ENCODE results near the gene NSMF.
A peak's percentile ranks its signal among the peaks of the same experiment; 100 is the strongest.

NSMF gene

DNA sequence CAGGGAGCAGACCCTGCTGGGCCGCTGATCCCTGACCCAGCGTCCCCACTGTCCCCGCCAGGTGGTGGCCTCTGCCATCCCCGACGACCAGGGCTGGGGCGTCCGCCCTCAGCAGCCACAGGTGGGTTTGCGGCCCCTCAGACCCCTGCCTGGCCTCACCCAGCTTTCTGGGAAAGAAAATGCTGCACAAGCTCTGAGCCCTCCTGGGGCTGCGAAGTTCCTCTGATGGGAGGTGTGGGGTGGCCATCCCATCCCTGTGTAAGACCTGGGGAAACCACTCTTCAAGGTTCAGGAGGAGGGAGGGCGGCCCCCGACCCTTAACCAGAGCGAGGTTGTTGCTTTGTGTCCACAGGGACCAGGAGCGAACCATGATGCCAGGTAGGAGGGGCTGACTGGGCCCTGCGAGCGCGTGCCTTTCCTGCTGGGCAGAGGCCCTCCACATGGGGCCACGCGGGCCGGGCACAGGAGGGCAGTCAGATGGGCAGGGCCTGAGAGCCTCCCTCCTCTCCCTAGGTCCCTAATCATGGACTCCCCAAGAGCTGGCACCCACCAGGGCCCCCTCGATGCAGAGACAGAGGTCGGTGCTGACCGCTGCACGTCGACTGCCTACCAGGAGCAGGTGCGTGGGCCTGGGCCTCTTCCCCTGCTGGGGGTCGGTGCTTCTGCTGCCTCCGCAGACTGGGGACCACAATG lies 28.3 kb downstream of the NSMF start:
- H3K36me3 ChIP-seq (ENCODE audit: control insufficient read depth in 2 of 2, insufficient read depth in 1 of 2, low read length in 2 of 2) = no peaks in the 10 kb centered on the region; a peak in 1 of 3 replicates
- no peaks in the 10 kb centered on the region for H3K4me1 ChIP-seq (ENCODE audit: control insufficient read depth, insufficient read depth, low read length)
- no peak for TF ChIP-seq ZNF658 (tag by site-specific recombination; IDR thresholded peaks at IDR 0.05)
- TF ChIP-seq, protein P1, sequence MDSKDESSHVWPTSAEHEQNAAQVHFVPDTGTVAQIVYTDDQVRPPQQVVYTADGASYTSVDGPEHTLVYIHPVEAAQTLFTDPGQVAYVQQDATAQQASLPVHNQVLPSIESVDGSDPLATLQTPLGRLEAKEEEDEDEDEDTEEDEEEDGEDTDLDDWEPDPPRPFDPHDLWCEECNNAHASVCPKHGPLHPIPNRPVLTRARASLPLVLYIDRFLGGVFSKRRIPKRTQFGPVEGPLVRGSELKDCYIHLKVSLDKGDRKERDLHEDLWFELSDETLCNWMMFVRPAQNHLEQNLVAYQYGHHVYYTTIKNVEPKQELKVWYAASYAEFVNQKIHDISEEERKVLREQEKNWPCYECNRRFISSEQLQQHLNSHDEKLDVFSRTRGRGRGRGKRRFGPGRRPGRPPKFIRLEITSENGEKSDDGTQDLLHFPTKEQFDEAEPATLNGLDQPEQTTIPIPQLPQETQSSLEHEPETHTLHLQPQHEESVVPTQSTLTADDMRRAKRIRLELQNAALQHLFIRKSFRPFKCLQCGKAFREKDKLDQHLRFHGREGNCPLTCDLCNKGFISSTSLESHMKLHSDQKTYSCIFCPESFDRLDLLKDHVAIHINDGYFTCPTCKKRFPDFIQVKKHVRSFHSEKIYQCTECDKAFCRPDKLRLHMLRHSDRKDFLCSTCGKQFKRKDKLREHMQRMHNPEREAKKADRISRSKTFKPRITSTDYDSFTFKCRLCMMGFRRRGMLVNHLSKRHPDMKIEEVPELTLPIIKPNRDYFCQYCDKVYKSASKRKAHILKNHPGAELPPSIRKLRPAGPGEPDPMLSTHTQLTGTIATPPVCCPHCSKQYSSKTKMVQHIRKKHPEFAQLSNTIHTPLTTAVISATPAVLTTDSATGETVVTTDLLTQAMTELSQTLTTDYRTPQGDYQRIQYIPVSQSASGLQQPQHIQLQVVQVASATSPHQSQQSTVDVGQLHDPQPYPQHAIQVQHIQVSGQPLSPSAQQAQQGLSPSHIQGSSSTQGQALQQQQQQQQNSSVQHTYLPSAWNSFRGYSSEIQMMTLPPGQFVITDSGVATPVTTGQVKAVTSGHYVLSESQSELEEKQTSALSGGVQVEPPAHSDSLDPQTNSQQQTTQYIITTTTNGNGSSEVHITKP (tag by site-specific recombination; IDR thresholded peaks at IDR 0.05) = peak; percentile 67
- ChIA-PET POLR2A (interaction anchor here (1.0 kb wide), 1 partner anchor 230 kb away, joined by 3 read pairs; the partner anchor contains the start of gene TPRN), CTCF (interaction anchor here (0.6 to 2.8 kb wide), 5 partner anchors 12 to 144 kb away, joined by 3 to 13 read pairs (median 3); no protein-coding TSS in a partner anchor)
- H3K9me3 ChIP-seq (ENCODE audit: control insufficient read depth, insufficient read depth, low read depth, low read length) = no peaks in the 10 kb centered on the region
- no peak overlapping the region for H3K4me3 ChIP-seq (ENCODE audit: low read depth, low read length)
- no peak overlapping the region for H3K27ac ChIP-seq (ENCODE audit: extremely low read depth, low read depth, low read length)

DNA sequence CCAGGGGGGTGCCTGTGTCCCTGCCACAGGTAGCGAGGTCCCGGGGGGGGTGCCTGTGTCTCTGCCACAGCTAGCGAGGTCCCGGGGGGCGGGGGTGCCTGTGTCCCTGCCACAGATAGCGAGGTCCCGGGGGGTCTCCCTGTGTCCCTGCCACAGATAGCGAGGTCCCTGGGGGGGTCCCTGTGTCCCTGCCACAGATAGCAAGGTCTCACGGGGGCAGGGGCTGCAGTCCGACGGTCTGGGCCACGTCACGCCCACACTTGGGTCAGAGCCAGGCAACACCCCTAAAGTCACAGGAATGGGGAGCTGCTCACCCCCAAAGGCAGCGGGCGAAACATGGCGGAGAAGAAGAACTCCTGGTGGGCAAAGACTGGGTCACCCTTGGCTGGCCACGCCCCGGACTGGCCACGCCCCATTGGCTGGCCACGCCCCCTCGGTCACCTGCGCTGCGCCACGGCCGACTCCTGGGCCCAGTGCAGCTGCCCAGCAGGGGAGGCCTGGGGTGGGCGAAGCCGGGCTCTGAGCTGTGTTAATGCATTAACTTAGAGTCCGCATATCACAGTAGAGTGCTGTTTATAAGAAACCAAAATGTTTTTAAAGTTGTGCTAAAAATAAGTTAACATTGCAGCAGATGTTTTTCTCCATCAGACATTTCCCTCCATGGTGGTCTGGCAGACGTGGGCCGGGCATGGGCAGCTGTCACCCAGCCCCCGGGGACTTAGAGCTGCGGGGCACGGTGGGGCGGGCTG lies 29.0 kb downstream of the NSMF start:
- POLR2A ChIA-PET = interaction anchor here (1.0 kb wide), 1 partner anchor 229 kb away, joined by 3 read pairs; the partner anchor contains the start of gene TPRN
- Histone ChIP-seq H3K36me3 (ENCODE audit: control insufficient read depth in 2 of 2, insufficient read depth in 1 of 2, low read length in 2 of 2) (no peaks in the 10 kb centered on the region; a peak in 1 of 3 replicates), H3K9me3 (ENCODE audit: control insufficient read depth, insufficient read depth, low read depth, low read length) (no peaks in the 10 kb centered on the region), H3K4me3 (ENCODE audit: low read depth, low read length) (no peak overlapping the region), H3K27ac (ENCODE audit: extremely low read depth, low read depth, low read length) (no peak overlapping the region), H3K4me1 (ENCODE audit: control insufficient read depth, insufficient read depth, low read length) (no peaks in the 10 kb centered on the region)
- TF ChIP-seq KLF9 (tag by site-specific recombination; IDR thresholded peaks at IDR 0.05; ENCODE audit: low read depth) (peak; percentile 96), SP2 (tag by site-specific recombination; IDR thresholded peaks at IDR 0.05) (no peak), ZSCAN30 (tag by site-specific recombination; IDR thresholded peaks at IDR 0.05) (no peak), KLF1 (tag by site-specific recombination; IDR thresholded peaks at IDR 0.05) (peak; percentile 37; the same call in 1 of the 2 replicates), GLIS2 (tag by site-specific recombination; IDR thresholded peaks at IDR 0.05) (peak; percentile 38; the same call in 1 of the 2 replicates), ZFHX2 (tag by site-specific recombination; conservative IDR thresholded peaks at IDR 0.05) (peak; percentile 19; the same call in 1 of the 2 replicates), ZNF426 (tag by site-specific recombination; IDR thresholded peaks at IDR 0.05) (no peak), KLF10 (tag by site-specific recombination; IDR thresholded peaks at IDR 0.05) (0 out of 2 replicates have a peak, but pooled peaks have one; percentile 25), ZNF169 (tag by site-specific recombination; IDR thresholded peaks at IDR 0.05) (no peak), GLIS1 (tag by site-specific recombination; IDR thresholded peaks at IDR 0.05) (peak; percentile 30; the same call in 1 of the 2 replicates), PRDM1 (tag by site-specific recombination; IDR thresholded peaks at IDR 0.05) (no peak), SP3 (tag by site-specific recombination; IDR thresholded peaks at IDR 0.05) (peak; percentile 57), ZBTB20 (tag by site-specific recombination; IDR thresholded peaks at IDR 0.05) (0 out of 2 replicates have a peak, but pooled peaks have one; percentile 34), ZNF19 (tag by site-specific recombination; IDR thresholded peaks at IDR 0.05; ENCODE audit: low read depth) (no peak), ZNF792 (tag by site-specific recombination; IDR thresholded peaks at IDR 0.05) (no peak), ZNF350 (tag by site-specific recombination; IDR thresholded peaks at IDR 0.05) (no peak), ZNF223 (tag by site-specific recombination; IDR thresholded peaks at IDR 0.05) (peak; percentile 75; the same call in 1 of the 2 replicates), KLF8 (tag by site-specific recombination; IDR thresholded peaks at IDR 0.05) (peak; percentile 61; the same call in 1 of the 2 replicates), ZNF335 (tag by site-specific recombination; conservative IDR thresholded peaks at IDR 0.05) (peak; percentile 74), ZNF391 (tag by site-specific recombination; IDR thresholded peaks at IDR 0.05; ENCODE audit: borderline replicate concordance, low read depth) (no peak)
- TF ChIP-seq, protein P2, sequence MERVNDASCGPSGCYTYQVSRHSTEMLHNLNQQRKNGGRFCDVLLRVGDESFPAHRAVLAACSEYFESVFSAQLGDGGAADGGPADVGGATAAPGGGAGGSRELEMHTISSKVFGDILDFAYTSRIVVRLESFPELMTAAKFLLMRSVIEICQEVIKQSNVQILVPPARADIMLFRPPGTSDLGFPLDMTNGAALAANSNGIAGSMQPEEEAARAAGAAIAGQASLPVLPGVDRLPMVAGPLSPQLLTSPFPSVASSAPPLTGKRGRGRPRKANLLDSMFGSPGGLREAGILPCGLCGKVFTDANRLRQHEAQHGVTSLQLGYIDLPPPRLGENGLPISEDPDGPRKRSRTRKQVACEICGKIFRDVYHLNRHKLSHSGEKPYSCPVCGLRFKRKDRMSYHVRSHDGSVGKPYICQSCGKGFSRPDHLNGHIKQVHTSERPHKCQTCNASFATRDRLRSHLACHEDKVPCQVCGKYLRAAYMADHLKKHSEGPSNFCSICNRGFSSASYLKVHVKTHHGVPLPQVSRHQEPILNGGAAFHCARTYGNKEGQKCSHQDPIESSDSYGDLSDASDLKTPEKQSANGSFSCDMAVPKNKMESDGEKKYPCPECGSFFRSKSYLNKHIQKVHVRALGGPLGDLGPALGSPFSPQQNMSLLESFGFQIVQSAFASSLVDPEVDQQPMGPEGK (tag by site-specific recombination; IDR thresholded peaks at IDR 0.05) = peak; percentile 32; the same call in 1 of the 2 replicates
- TF ChIP-seq, protein P3, sequence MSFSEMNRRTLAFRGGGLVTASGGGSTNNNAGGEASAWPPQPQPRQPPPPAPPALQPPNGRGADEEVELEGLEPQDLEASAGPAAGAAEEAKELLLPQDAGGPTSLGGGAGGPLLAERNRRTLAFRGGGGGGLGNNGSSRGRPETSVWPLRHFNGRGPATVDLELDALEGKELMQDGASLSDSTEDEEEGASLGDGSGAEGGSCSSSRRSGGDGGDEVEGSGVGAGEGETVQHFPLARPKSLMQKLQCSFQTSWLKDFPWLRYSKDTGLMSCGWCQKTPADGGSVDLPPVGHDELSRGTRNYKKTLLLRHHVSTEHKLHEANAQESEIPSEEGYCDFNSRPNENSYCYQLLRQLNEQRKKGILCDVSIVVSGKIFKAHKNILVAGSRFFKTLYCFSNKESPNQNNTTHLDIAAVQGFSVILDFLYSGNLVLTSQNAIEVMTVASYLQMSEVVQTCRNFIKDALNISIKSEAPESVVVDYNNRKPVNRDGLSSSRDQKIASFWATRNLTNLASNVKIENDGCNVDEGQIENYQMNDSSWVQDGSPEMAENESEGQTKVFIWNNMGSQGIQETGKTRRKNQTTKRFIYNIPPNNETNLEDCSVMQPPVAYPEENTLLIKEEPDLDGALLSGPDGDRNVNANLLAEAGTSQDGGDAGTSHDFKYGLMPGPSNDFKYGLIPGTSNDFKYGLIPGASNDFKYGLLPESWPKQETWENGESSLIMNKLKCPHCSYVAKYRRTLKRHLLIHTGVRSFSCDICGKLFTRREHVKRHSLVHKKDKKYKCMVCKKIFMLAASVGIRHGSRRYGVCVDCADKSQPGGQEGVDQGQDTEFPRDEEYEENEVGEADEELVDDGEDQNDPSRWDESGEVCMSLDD (tag by site-specific recombination; IDR thresholded peaks at IDR 0.05) = peak; percentile 81; the same call in 1 of the 2 replicates
- CTCF ChIA-PET = interaction anchor here (1.0 to 2.8 kb wide), 2 partner anchors 15 to 143 kb away, joined by 3 to 13 read pairs; no protein-coding TSS in a partner anchor

Measured in HEK293 (cell line).